Superior temporal gyrus (tissue), 1 donor: ENCODE data around the gene ZPBP.
"Not testable (repeated sequence)": the region's sequence is repeated elsewhere in the genome, so short reads cannot be mapped to it uniquely, and the experiment has no call there.

ENCODE experiments used
- DNase-seq: peaks from one replicate; pipeline ENCODE4 v3.0.0-alpha.2; 2016; ENCODE audit errors: extremely low spot score

The ZPBP gene

DNA sequence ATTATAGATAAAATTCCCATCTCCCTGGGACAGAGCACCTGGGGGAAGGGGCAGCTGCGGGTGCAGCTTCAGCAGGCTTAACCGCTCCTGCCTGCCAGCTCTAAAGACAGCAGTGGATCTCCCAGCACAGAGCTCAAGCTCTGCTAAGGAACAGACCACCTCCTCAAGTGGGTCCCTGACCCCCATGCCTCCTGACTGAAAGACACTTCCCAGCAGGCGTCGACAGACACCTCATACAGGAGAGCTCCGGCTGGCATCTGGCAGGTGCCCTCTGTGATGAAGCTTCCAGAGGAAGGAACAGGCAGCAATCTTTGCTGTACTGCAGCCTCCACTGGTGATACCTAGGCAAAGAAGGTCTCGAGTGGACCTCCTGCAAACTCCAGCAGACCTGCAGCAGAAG, 51.9 kb downstream of the ZPBP start:
- not testable (repeated sequence) for DNase-seq

DNA sequence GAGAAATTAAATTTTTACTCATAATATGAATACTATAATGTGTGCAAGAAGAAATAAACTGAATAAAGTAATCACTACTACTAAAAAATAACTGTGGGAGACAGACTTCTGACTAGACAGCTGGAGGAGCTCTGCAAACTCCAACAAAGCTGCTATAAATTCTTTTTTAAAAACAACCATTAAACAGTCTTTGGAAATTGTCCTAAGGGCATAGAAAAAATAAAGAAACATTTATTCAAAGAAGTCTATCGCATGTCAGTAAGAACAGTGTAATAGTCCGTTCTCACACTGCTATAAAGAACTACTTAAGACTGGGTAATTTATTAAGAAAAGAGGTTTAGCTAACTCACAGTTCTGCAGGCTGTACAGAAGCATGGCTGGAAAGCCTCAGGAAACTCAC, 56.0 kb downstream of the ZPBP start:
- DNase-seq: no peak

DNA sequence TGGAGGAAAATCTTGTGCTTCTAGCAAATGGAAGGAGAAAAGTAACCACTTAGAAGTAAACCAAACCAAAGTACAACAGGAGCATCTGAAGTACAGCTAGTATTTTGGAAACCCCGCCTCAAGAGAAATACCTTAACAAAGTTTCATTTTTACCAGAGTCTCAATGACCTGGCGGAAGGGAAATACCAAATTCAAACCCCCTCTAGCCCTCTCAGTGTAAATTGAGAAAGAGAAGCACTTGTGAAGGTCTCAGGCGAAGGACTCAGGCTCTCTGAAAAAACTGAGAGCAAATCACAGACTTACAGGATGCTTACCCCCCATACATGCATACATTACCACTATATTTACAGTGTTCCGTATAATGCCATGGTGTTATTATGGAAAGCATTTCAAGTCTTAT, 70.1 kb downstream of the ZPBP start:
- DNase-seq: no peak

DNA sequence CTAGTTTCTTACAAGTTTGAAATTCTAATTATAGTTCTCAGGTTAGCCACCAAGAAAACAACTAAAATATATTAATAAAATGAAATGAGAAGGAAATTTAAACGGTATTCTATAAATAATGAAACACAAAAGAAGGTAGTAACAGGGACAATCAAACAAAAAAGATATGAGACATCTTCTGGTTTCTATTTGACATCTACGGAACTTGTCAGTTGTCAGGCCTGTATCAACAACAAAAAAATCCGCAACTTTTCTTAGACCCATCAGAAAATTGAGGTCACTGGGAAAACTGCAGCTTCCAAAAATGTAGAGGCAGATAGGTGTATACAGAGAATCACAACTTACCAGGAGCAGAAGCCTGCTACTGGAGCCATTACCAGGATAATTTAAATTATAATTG, 70.6 kb downstream of the ZPBP start:
- no peak for DNase-seq

DNA sequence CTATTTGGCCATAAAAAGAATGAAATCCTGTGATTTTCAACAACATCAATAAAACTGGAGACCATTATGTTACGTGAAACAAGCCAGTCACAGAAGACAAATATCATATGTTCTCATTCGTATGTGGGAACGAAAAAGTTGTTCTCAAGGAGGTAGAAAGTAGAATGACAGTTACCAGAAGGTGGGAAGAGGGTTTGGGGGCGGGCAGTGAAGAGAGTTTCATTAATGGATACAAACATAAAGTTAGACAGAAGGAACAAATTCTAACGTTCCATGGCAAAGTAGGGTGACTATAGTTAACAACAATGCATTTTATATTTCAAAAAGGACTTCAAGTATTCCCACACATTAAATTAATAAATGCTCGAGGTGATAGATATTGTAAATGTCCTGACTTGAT, 97.4 kb downstream of the ZPBP start:
- no peak for DNase-seq

DNA sequence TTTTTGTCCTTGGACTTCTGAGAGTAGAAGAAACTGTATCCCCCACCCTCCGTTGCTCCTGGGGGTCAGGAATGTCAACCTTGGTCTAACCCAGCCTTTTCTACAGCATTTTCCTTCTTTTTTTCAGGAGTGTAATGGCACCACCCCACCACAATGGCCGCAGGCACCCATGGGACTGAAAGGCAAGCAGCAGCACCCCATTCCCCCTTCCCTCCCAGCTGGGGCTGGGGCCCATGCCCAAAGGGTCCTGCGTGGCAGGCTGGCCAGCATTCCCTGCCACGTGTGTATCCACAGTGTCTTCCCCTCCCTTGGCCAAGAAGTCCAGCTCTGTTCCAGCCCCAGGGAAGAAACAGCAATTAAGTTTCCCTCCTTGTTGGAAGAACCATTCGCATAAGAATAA, 106.9 kb downstream of the ZPBP start:
- no peak for DNase-seq

DNA sequence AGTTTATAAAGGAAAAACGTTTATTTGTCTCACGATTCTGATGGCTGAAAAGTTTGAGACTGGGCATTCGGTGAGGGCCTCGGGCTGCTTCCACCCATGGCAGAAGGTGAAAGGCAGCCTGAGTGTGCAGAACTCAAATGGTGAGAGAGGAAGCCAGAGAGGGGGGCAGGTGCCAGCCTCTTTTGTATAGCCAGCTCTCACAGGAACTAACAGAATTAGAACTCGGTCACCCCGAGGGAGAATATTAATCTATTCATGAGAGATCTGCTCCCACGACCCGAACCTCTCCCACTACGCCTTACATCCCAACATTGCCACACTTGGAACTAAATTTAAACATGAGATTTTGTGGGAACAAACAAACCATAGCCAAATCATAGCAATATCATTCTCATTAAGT, 112.6 kb downstream of the ZPBP start:
- DNase-seq: no peak

DNA sequence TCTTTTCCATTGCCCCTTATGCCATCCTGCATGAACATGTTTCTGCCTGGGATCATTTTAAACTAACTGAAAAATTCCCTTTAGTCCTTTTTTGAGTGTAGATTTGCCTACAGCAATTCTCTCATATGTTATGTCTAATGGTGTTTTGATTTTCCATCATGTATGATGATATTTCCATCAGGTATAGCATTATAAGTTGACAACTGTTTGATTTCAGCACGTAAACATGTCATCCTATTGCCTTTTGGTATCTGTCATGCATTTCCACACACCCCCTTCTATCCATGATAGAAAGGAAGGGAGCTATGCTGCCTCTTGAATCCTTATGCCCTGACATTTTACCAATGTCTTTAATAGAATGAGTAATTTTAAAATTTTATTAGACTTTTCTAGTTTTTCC, 116.8 kb downstream of the ZPBP start:
- no peak for DNase-seq

DNA sequence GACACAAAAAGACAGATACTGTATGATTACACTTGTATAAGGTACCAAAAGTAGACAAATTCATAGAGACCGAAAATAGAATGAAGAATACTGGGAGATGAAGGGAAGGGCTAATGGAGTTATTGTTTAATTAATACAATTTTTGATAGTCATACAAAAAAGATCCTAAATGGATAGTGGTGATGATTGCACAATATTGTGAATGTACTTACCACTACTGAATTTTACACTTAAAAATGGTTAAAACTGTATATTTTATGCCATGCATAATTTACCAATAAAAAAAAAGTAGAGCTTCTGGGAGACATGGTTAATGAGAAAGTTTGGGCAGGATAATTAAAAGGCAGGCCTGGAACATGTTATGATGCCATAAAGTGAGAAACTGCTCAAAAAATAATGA, 119.0 kb downstream of the ZPBP start:
- no peak for DNase-seq

DNA sequence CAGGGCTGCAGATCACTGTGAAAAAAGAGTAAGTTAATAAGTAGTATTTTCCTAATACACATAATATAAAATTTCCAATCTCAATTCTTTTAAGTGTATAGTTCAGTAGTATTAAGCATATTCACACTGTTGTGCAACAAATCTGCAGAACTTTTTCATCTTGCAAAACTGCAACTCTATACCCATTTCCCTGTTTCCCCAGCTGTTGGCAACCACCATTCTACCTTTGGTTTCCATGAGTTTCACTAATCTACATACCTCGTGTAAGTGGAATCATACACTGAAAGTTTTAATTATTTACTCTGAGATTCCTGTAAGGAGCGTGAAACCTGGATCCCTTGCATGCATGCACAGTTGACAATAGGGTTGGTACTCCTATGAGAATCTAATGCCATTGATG, 155.4 kb downstream of the ZPBP start:
- no peak for DNase-seq

DNA sequence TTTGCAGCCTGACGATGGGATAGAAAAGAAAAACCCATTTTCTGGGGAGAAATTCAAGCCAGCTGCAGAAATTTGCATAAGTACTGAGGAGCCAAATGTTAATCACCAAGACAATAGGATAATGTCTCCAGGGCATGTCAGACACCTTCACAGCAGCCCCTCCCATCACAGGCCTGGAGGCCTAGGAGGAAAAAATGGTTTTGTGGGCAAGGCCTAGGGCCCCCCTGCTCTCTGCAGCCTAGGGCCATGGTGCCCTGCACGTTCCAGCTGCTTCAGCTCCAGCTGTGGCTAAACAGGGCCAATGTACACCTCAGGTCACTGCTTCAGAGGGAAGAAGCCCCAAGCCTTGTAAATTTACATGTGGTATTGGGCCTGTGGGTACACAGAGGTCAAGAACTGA, 161.4 kb downstream of the ZPBP start:
- no peak for DNase-seq

DNA sequence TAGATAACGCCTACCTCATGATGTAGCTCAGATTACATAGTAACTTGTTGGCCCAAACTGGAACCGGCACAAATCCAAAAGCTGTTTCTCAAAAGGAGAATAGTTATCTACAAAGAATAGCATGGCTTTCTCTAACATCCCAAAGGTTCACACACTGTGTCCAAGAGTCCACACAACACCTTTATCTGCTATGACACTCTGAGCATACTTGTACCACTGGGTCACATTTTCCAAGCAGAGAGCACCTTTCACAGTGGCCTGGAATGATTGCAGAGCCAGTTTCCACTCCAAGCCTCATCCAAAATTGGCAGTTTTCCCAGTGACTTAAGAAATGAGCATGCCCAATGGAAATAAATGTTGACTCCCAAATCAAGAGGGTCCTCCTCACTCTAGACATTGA, 164.3 kb downstream of the ZPBP start:
- no peak for DNase-seq

DNA sequence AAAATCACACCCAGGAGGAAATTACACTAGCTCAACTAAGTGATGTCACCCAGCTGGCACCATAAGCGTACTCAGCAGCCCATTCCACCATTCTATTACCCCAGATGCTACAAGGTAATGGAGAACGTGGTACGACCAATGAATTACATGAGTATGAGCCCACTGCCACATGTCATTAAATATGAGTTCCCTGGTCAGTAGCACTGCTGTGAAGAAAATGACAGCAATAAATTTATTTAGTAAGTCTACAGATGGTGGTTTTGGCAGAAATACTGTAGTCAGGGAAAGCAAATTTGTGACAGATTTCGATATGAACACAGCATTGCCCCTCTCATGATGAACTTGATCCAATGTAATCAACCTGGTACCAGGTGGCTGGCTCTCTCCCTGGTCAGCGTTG, 165.4 kb downstream of the ZPBP start:
- DNase-seq: no peak

DNA sequence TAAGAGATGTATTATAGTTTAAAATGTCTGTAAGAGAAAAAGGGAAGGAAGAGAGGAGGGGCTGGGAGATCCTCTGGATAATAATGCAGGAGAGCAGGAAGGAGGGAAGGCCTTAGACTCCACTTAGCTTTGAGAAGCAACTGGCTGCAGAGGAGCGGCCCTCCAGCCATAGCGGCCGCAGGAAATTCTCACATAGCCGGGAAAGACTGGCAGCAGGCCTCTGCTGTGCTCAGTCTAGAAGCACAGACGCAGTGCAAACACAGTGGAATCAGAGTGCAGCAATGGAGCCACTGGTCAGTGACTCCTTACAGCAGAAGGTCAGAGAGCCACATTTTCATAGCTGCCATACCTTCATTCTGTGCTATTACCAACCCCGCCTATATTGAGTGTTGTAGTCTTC, 166.3 kb downstream of the ZPBP start:
- no peak for DNase-seq

DNA sequence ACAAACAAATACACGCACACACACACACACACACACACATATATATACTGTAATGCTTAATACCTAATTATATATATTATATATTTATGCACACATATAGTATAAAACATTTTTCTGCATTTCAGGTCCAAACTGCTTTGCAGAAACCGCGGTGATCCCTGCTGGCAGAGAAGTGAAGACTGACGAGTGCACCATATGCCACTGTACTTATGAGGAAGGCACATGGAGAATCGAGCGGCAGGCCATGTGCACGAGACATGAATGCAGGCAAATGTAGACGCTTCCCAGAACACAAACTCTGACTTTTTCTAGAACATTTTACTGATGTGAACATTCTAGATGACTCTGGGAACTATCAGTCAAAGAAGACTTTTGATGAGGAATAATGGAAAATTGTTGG, 181.1 kb downstream of the ZPBP start:
- peak; percentile 11 for DNase-seq

DNA sequence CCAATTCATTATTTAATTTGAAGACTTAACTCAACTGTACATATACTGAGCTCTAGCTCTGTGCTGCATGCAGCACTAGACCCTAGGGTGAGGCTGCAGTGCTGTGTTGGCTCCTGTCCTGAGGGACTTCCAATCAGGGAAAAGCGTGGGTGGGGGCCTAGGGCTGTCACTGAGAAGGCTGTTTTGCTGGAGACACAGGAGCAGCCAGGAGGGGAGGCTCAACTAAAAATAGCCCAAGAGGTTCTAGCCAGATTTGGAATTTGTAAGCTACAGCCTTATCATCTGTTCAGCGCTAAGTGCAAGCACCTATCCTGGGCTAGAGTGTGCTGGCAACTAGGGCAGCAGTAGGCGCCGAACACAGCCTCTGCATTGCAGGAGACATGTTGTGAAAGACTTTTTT, 198.5 kb downstream of the ZPBP start:
- DNase-seq: no peak

DNA sequence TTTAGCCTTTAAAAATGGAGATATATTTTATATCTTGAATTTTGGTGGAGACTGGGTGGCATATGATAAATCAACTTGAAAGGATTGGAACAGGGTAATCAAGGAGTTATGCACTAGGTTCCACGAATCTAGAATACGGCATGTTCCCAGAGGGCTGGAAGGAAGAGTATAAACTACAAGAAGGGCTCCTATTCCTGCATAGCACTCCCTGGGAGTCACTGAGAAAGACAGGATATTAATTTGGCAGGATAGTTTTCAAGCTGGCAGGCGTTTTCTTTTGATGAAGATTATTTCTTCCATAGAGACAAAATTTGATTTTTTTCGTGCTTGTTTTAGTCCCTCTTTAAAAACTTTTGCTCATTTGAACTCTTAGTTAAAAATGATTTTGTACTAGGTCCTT, 199.9 kb downstream of the ZPBP start:
- no peak for DNase-seq

DNA sequence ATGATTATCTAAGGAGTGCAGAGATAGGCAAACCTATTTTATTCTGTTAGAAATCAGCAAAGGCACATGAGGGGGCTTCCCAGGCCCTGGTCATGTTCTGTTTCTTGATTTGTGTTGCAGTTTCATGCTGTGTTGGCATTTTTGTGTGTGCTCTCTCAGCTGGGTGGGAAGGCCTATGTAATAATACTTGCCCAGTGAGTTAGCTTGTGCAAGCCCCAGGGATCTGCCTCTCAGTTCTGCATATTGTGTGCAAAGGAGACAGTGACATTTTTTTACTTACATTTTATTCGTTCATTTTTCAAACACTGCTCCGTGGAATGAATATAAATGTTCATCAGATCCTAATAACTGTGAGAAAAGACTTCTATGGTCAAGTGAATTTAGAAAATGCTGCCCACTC, 200.6 kb downstream of the ZPBP start:
- no peak for DNase-seq
